GM04503 (cell line): ENCODE results near the gene IGBP1.
"Not testable (repeated sequence)": the region's sequence is repeated elsewhere in the genome, so short reads cannot be mapped to it uniquely, and the experiment has no call there.

Source experiments
- DNase-seq: peaks from one replicate; pipeline ENCODE4 v3.0.0-alpha.2; 2012; ENCODE audit warnings: low read depth

IGBP1 gene

GRCh38 chrX:70166601-70167590 is 33.6 kb downstream of the IGBP1 start:
- no peak for DNase-seq

GRCh38 chrX:70168238-70169188 is 35.3 kb downstream of the IGBP1 start:
- peak; percentile 14 for DNase-seq

- DNase-seq = no peak
These were observed 36.0 kb downstream of the IGBP1 start for GRCh38 chrX:70169281-70169680.

DNA sequence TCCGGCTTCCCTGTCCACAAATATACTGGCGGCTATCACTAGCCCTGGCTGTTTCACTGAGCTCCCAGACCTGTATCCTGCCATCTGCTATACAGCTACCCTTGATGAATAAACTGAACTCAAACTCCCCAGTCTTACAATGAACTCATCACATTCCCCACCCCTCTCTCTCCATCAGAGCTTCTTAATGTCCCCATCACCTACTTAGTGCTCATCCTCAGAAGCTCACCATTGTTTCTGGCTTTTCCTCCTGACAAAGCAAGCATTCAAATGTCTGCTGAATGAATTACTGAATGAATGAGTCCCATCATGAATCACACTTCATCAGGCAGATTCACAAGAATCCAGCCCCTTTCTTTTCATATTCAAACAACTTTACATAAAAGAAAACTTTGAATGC is 38.4 kb downstream of the IGBP1 start:
- no peak for DNase-seq

GRCh38 chrX:70172221-70172620 is 39.0 kb downstream of the IGBP1 start:
- DNase-seq = no peak

DNA sequence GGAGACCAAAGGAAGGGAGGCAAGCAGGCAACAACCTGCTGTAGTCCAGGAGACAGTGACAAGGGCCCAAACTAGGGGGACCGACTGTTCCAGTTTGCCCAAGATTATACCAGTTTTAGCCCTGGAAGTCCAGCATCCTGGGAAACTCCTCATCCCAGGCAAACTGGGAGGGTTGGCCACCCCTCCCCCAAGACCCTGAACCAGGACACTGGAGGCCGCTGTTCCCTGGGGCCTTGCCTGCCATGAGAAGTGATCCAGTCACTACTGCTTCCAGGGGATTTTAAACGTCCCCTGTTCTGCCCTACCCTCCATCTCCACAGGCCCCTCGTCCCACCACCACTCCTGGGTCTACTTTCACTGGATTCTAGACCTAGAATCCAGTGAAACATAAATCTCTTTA is 39.7 kb downstream of the IGBP1 start:
- DNase-seq = no peak

DNA sequence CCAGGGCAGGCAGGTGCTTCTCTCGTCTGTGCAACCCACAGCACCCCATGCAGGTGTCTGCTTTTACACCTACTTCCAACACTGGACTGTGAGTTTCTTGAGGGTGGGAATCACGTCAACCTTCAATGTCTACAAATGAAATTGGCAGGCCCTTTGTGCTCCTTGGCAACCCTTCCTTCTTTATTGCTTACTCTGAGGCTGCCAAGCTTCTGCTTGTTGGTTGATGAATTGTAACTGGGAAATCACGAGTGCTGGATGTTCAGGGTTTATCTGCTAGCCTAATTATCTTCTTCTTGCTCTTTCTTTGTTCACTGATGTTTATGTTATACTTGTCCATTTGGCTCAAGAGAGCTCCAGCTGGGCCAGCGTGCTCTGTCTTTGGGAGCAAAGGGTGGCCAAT is 41.5 kb downstream of the IGBP1 start:
- no peak for DNase-seq

- DNase-seq = no peak
These were observed 42.1 kb downstream of the IGBP1 start for GRCh38 chrX:70175338-70175737.

- DNase-seq = no peak
These were observed 43.8 kb downstream of the IGBP1 start, which contains the start of gene DGAT2L6 for GRCh38 chrX:70176938-70177533. Gene DGAT2L6, plus strand, starts transcription at chrX:70177483. Its CDS starts 100 bp downstream, at chrX:70177583.

GRCh38 chrX:70183091-70183490 is 49.8 kb downstream of the IGBP1 start:
- no peak for DNase-seq

- DNase-seq = no peak
These were observed 57.0 kb downstream of the IGBP1 start for GRCh38 chrX:70190225-70190624.

- DNase-seq = no peak
These were observed 63.9 kb downstream of the IGBP1 start for GRCh38 chrX:70196961-70197720.

- no peak for DNase-seq
These were observed 68.5 kb downstream of the IGBP1 start for GRCh38 chrX:70201732-70202131.

DNA sequence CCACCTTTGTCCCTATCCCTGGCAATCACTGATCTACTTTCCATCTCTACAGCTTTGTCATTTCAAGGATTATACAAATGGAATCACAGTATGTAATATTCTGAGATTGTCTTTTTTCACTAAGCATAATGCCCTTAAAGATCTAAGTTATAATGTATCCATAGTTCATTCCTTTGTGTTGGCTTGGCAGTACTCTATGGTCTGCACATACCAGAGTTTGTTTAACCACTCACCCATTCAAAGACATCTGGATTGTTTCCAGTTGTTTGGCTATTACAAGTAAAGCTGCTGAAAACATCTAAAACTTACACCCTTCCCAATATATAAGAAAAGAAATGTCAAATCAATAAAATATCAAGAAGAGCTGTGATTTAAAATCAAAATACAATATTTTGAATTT is 75.2 kb downstream of the IGBP1 start:
- no peak for DNase-seq

DNA sequence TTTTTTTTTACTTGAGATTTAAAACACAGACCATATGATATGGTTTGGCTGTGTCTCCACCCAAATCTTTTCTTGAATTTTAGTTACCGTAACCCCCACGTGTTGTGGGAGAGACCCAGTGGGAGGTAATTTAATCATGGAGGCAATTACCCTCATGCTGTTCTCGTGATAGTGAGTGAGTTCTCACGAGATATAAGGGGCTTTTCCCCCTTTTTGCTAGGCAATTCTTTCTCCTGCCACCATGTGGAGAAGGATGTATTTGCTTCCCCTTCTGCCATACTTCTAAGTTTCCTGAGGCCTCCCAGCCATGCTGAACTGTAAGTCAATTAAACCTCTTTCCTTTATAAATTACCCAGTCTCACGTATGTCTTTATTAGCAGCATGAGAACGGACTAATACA is 76.3 kb downstream of the IGBP1 start:
- DNase-seq = not testable (repeated sequence)
